GM23338 (cell line): Measurements from ENCODE around the gene SPR. TPM values are rescaled to one million over a fixed set of nuclear protein-coding genes. Genes with fewer than 3 reads are reported as not detected.

ENCODE experiments used
- ATAC-seq: fragments of 200-7000 bp; cut with Tn5 transposase; 3 replicates; pipeline ENCODE4 v1.9.1; 2020
- DNase-seq: peaks from one replicate; pipeline ENCODE4 v3.0.0-alpha.2; 2015; ENCODE audit warnings: low spot score
- H2AFZ ChIP-seq: fragments of 200-600 bp; sonication (generic); 2 replicates; pipeline ENCODE4 v1.8.0; 2016; ENCODE audit warnings: antibody characterized with exemption, mild to moderate bottlenecking, moderate library complexity
- H3F3A ChIP-seq: fragments of 200-600 bp; sonication (generic); replicated peaks from 2 replicates; pipeline ENCODE4 v1.8.0; 2017; ENCODE audit warnings: antibody characterized with exemption, mixed run types, low read depth
- H3K27ac ChIP-seq: fragments of 200-600 bp; sonication (generic); 2 replicates; pipeline ENCODE4 v1.6.1; 2016; ENCODE audit warnings: low read depth
- H3K27me3 ChIP-seq: fragments of 200-600 bp; sonication (generic); 2 replicates; pipeline ENCODE4 v1.8.0; 2016; ENCODE audit warnings: mild to moderate bottlenecking, mixed run types, moderate library complexity; ENCODE audit not compliant: insufficient read depth
- H3K36me3 ChIP-seq: fragments of 200-600 bp; sonication (generic); 2 replicates; pipeline ENCODE4 v1.8.0; 2016; ENCODE audit warnings: mild to moderate bottlenecking; ENCODE audit not compliant: insufficient read depth
- H3K4me1 ChIP-seq: fragments of 200-600 bp; sonication (generic); 2 replicates; pipeline ENCODE4 v1.8.0; 2016; ENCODE audit warnings: mild to moderate bottlenecking, moderate library complexity; ENCODE audit not compliant: insufficient read depth
- H3K4me2 ChIP-seq: fragments of 200-600 bp; sonication (generic); 2 replicates; pipeline ENCODE4 v1.7.1; 2017; ENCODE audit warnings: mixed run types
- H3K4me3 ChIP-seq: fragments of 200-600 bp; sonication (generic); 2 replicates; pipeline ENCODE4 v1.6.1; 2016; ENCODE audit warnings: mixed run types
- H3K79me2 ChIP-seq: fragments of 200-600 bp; sonication (generic); replicated peaks from 2 replicates; pipeline ENCODE4 v1.8.0; 2017; ENCODE audit warnings: mild to moderate bottlenecking; ENCODE audit not compliant: insufficient read depth
- H3K9me2 ChIP-seq: fragments of 200-600 bp; sonication (generic); 2 replicates; pipeline ENCODE4 v1.8.0; 2017; ENCODE audit not compliant: insufficient read depth
- H4K20me1 ChIP-seq: fragments of 200-600 bp; sonication (generic); replicated peaks from 2 replicates; pipeline ENCODE4 v1.8.0; 2017; ENCODE audit warnings: mild to moderate bottlenecking; ENCODE audit not compliant: insufficient read depth
- H3K27ac Mint-ChIP-seq: 2 replicates; pipeline ENCODE4 v1.8.0; 2020; ENCODE audit warnings: inconsistent platforms, mild to moderate bottlenecking, moderate library complexity, mixed read lengths
- H3K27me3 Mint-ChIP-seq: 3 replicates; pipeline ENCODE4 v1.8.0; 2022; ENCODE audit warnings: low read depth, mild to moderate bottlenecking, moderate library complexity, mixed read lengths, inconsistent platforms; ENCODE audit not compliant: insufficient read depth, poor library complexity
- H3K36me3 Mint-ChIP-seq: 3 replicates; pipeline ENCODE4 v1.8.0; 2021; ENCODE audit warnings: low read depth, mild to moderate bottlenecking, inconsistent platforms, moderate library complexity, mixed read lengths
- H3K4me1 Mint-ChIP-seq: 3 replicates; pipeline ENCODE4 v1.8.0; 2020; ENCODE audit warnings: mild to moderate bottlenecking, inconsistent platforms, mixed read lengths
- H3K4me3 Mint-ChIP-seq: 3 replicates; pipeline ENCODE4 v1.8.0; 2021; ENCODE audit warnings: moderate library complexity, mild to moderate bottlenecking, inconsistent platforms, mixed read lengths
- H3K9me3 Mint-ChIP-seq: 3 replicates; pipeline ENCODE4 v1.8.0; 2020; ENCODE audit warnings: moderate library complexity, mild to moderate bottlenecking, inconsistent platforms, mixed read lengths
- CREB1 ChIP-seq: fragments of 250-450 bp; sonication (Bioruptor Pico); IDR thresholded peaks from 2 replicates; pipeline ENCODE4 v1.5.0; 2020; ENCODE audit warnings: low read depth, mild to moderate bottlenecking, moderate library complexity
- CTCF ChIP-seq, 2 experiments: fragments of 200-600 bp in 1 of 2; sonication (generic) in 1 of 2; conservative IDR thresholded peaks; 2 replicates each; pipeline versions ENCODE4 v1.5.1 to v1.6.1; 2016 to 2017; ENCODE audit warnings: antibody characterized with exemption in 2 of 2, low read depth in 2 of 2, mild to moderate bottlenecking in 2 of 2, moderate library complexity in 1 of 2
- ETS1 ChIP-seq: IDR thresholded peaks from 2 replicates; pipeline ENCODE4 v1.6.1; 2016; ENCODE audit warnings: antibody characterized with exemption
- EZH2 ChIP-seq: fragments of 200-600 bp; sonication (generic); IDR thresholded peaks from one replicate; pipeline ENCODE4 v1.8.0; 2017; ENCODE audit warnings: antibody characterized with exemption, mild to moderate bottlenecking, low read depth; ENCODE audit not compliant: unreplicated experiment
- EZH2phosphoT487 ChIP-seq: fragments of 200-600 bp; sonication (generic); IDR thresholded peaks from one replicate; pipeline ENCODE4 v1.8.1; 2018; ENCODE audit warnings: antibody characterized with exemption; ENCODE audit not compliant: unreplicated experiment
- NANOG ChIP-seq: IDR thresholded peaks from 2 replicates; pipeline ENCODE4 v1.6.1; 2016; ENCODE audit warnings: antibody characterized with exemption, borderline replicate concordance
- REST ChIP-seq: IDR thresholded peaks from one replicate; pipeline ENCODE4 v1.6.1; 2018; ENCODE audit warnings: antibody characterized with exemption; ENCODE audit not compliant: unreplicated experiment
- STAT1 ChIP-seq: IDR thresholded peaks from one replicate; pipeline ENCODE4 v1.6.1; 2016; ENCODE audit warnings: antibody characterized with exemption; ENCODE audit not compliant: unreplicated experiment
- ZNF114 ChIP-seq: fragments of 250-450 bp; sonication (Bioruptor Pico); IDR thresholded peaks from 2 replicates; pipeline ENCODE4 v1.5.0; 2020; ENCODE audit warnings: mild to moderate bottlenecking, moderate library complexity
- ZNF331 ChIP-seq: fragments of 250-450 bp; sonication (Bioruptor Pico); IDR thresholded peaks from 2 replicates; pipeline ENCODE4 v1.5.0; 2020; ENCODE audit warnings: low read depth, mild to moderate bottlenecking, moderate library complexity
- ZNF462 ChIP-seq: fragments of 250-450 bp; sonication (Bioruptor Pico); IDR thresholded peaks from 2 replicates; pipeline ENCODE4 v1.5.0; 2020; ENCODE audit warnings: mild to moderate bottlenecking, moderate library complexity
- polyA plus RNA-seq: library from polyadenylated mRNA; unstranded; fragments of >200 nt; fragmentation: Nextera tagmentation; extraction: Ambion mirVana; gene quantifications from 2 replicates; pipeline ENCODE4 v1.2.1, GENCODE V29; 2016
- total RNA-seq: library from RNA; depleted of rRNA; stranded (reverse); fragments of >200 nt; shearing (Covaris generic); gene quantifications from 2 replicates; pipeline ENCODE4 v1.2.3, GENCODE V29; 2014

Gene SPR
- total and polyA plus RNA-seq, 2 experiments from 2014 or later: 10.7 to 15.2 TPM

- TF ChIP-seq ZNF462 (CRISPR knock-in tag): no peak
- TF ChIP-seq EZH2phosphoT487: peak; percentile 1
- no peak for TF ChIP-seq NANOG
Measured at GRCh38 chr2:72915907-72916742, 28.9 kb downstream of the SPR start (continued).

- Histone ChIP-seq H2AFZ (peak overlapping the region; percentile 97), H3K27me3 (peaks cover 99% of the 10 kb centered on the region), H3K27ac (no peak overlapping the region), H3K4me1 (peaks cover 45% of the 10 kb centered on the region), H3F3A (peaks cover 28% of the 10 kb centered on the region), H3K9me2 (no peaks in the 10 kb centered on the region), H3K36me3 (no peaks in the 10 kb centered on the region), H3K79me2 (no peaks in the 10 kb centered on the region), H3K4me2 (peak overlapping the region; percentile 96), H4K20me1 (peaks cover 7% of the 10 kb centered on the region), H3K4me3 (peak overlapping the region; percentile 56)
- Mint-ChIP-seq H3K4me3 (peak overlapping the region; percentile 87), H3K27me3 (peaks cover 51% of the 10 kb centered on the region), H3K9me3 (peaks cover 3% of the 10 kb centered on the region; the same call in 2 of the 3 replicates), H3K27ac (no peak overlapping the region), H3K4me1 (peaks cover 39% of the 10 kb centered on the region), H3K36me3 (no peaks in the 10 kb centered on the region; the same call in 2 of the 3 replicates)
- peak; percentile 45 for DNase-seq
- peak; percentile 5 for ATAC-seq
- TF ChIP-seq EZH2 (peak; percentile 92), ETS1 (no peak), CTCF (conservative IDR thresholded peaks at IDR 0.05; ENCODE audit: low read depth in 2 of 2) (no peak), ZNF331 (CRISPR knock-in tag) (no peak), NANOG (no peak), STAT1 (no peak), CREB1 (CRISPR knock-in tag) (no peak), ZNF114 (CRISPR knock-in tag) (no peak), EZH2phosphoT487 (peak; percentile 78), REST (no peak)
Measured at GRCh38 chr2:72916743-72917137, 29.5 kb downstream of the SPR start.
